NCI-H1436 treated with DMSO at 0.1 percent for 48 hours (cell line): Measurements from ENCODE around the gene NFIX.
A peak's percentile ranks its signal among the peaks of the same experiment; 100 is the strongest.

ENCODE experiments used
- DNase-seq: peaks from one replicate; lab custom pipeline; 2025; lab: John Stamatoyannopoulos, UW

Gene NFIX

DNA sequence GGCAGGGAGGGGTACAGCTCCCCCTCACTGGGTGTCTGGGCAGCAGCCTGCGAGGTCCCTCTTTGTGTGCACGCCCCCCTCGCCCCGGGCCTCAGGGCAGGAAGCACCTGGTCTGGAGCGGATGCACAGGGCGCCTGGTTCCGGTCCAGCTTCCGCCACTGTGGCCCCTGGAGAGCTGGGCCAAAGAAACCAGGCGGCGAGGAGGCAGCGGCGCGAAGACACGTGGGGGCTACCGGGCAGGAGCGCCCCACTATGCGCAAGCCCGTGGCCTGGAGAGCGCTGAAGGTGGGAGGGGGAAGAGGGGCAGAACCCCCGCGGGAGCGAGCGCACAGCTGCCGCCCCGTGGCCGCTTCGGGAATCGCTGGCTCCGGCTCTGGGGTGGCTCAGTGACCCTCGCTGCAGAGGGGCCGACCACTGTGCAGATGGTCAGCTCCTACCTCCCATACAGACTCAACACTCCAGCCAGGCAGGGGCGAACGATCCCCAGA is 109.1 kb downstream of the NFIX start:
- DNase-seq, result no peak

GRCh38 chr19:13104848-13105711 is 109.8 kb downstream of the NFIX start:
- no peak for DNase-seq

- DNase-seq, result no peak
Measured at GRCh38 chr19:13109361-13110098, 114.3 kb downstream of the NFIX start.

GRCh38 chr19:13110099-13110610 is 114.9 kb downstream of the NFIX start:
- DNase-seq, result no peak

DNA sequence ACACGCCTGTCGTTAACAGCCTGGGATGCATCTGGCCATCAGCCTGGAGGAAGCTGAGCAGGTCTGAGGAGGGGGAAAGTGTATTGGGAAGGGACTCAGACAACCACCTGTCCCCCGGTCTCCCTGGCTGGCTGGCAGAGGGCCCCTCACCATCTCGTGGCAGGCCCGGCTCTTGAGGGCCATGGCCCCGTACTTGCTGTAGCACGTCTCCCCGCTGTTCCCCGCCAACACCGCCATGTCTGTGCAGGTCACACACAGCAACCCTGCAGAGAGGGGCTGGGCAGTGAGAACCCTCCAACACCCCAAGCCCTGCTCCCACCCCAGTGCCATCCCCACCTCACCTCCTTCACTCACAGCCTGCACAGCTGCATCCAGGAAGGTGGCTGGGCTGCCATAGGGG is 117.3 kb downstream of the NFIX start:
- DNase-seq, result no peak

DNA sequence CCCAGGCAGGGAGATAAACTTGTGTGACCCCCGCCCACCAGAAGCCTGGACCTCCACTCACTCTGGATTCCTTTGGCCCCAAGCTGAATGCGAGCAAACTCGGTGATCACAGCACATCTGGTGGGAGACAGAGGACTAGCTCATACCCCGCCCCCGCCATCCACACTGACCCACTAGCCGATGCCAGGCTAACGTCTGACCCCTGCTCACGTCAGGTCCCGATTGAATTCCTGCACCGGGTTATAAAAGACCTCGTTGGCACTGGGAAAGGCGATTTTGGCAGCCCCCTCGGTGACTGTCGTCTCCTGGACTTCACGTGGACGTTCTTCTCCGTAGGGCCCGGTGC is 120.6 kb downstream of the NFIX start:
- no peak for DNase-seq

- DNase-seq, result peak; percentile 69
Measured at GRCh38 chr19:13116282-13117175, 121.3 kb downstream of the NFIX start, which contains the start of gene TRMT1. TRMT1 (minus strand) TSS chr19:13116740; CDS start chr19:13116399, 341 bp downstream.

DNA sequence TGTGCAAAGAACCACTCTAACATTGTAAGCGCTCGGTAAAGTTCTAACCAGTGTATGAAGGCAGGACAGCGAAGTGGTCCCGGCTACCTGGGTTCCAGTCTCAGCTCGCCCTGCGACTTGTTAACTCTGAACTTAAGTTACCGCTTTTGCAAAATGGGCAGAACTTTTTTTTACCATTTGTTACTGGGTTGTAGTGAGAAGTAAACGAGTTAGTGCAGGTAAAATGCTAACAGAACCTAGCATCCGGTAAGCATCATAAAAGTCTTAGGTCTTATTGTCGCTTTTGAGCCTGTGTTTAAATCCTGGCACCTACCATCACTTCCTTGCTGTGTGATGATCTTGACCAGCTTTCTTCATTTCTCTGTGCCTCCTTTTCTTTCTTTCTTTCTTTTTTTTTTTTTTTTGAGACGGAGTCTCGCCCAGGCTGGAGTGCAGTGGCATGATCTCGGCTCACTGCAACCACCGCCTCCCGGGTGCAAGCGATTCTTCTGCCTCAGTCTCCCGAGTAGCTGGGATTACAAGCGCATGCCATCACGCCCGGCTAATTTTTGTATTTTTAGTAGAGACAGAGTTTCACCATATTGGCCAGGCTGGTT is 122.0 kb downstream of the NFIX start:
- no peak for DNase-seq

DNA sequence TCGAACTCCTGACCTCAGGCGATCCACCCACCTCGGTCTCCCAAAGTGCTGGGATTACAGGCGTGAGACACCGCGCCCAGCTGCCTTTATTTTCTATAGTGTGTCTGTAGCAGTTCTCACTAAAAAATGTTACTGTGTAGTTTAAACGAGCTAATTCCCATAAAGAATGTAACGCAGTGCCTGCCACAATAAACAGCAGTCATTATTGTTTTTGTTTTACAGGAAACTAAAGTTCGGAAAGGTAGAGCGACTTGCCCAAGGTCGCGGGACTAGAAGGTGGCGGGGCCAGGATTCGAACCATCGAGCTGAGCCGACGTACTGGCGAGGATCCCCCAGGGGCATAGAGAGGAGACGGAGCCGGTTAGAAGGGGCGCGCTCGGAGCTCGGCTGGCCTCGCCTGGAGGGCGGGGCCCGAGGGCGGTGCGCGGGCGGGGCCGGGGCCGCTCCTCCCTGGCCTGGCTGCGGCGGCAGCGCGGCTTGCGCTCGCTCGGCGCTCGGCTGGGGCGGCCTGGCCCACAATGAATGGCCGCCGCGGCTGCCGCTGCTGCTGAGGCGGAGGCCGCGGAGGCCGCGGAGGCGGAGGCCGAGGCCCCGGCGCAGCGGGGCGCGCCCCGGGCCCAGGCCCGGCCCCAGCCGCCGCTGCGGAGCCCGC is 122.6 kb downstream of the NFIX start, which contains the start of gene NACC1:
NACC1 (plus strand) TSS at position 493 of the 652 bp plus-strand sequence. CDS start 16,944 bp downstream, outside the sequence.
- DNase-seq, result peak; percentile 69

- no peak for DNase-seq
Measured at GRCh38 chr19:13118424-13119193, 123.3 kb downstream of the NFIX start.

DNA sequence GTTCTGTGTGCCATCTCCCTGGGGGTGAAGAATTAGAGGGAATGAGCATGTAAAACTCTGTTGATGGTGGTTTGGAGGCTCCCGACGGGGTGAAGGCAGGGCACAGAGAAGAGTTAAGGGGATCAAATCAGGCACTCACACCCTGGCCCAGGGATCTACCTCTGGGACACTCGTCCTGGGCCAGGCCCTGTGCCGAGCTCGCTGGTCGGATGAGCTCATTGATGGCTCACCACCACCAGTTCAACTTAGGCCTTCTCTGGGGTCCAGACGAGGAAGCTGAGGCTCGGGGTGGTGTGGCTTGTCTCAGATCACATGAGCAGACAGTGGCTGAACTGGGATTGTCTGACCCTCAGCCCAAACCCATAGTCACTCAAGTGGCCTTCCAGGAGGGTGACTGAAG is 124.4 kb downstream of the NFIX start:
- DNase-seq, result no peak

DNA sequence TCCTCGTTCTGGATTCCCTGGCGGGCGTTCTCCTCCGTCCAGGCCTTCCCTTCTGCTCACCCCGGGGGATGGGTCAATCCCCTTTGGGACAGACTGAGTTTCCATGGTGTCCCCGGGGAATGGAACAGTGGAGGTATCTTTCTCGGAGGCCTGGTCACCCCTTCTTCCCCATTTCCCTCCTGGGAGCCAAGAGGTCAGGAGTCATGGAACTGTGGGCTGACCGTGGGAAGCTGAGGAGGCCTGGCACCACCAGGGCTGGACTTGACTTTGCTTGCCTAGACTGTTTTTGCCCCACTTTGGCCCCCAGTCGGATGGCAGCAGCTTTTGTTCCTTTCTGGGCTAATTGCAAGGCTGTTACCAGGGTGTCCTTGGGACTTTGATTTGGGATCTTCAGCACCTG is 124.8 kb downstream of the NFIX start:
- DNase-seq, result no peak

- DNase-seq, result no peak
Measured at GRCh38 chr19:13120817-13121216, 125.5 kb downstream of the NFIX start.

DNA sequence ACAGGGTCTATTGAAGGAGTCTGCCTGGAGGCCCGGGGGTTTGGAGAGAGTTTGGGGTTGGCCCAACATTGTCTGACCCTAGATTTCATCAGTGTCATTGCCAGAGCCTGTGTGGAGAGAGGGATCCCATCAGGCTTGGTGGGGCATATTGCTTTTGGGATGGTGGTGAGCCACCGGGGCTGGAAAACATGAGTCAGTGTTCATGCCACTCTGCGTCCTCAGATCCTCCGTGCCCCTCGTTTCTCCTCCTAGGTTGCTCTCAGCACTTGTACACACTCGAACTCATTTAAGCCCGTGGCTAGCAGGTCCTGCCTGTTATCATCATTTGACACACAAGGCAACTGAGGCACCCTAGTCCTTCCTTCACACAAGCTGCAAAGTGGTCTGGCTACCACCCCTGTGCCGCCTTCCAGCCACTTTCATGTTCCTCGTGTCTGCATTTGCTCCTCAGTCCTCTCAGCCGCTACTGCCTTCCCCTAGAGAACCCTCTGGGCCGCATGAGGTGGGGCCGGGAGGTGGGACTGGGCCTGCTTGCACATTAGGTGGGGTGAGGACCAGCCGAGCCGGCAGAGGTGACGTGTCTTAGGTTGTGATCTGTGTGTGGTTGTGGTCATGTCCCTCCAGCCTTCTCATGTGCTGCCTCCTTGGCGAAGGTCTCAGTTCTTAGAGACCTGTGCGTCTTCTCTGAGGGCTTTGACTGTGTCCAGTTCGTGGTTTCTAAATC is 126.4 kb downstream of the NFIX start:
- no peak for DNase-seq

DNA sequence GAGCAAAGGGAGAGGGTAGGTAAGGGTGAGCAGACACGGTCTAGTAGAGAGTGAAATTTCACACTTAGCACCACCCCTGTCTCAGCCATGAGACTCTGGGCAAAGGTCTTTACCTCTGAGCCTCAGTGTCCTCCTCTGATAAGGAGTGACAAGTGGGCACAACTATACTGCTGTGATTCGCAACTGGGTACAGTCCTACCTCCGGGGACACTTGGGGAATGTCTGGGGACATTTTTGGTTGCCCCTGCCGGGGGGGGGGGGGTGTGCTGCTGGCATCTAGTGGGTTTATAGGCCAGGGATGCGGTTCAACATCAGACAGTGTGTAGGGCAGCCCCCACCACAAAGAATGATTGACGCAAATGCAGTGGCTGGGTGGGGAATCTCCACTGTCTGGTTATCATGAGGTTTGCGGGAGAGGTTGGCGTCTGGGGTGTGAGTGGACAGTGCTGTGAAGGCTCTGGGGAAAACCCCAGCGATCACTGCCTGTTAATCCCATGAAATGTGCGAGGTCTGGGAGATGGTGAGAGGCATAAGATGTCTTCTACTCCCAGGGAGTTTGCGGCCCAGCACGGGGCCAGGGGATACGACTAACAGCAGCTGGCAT is 127.1 kb downstream of the NFIX start:
- no peak for DNase-seq

GRCh38 chr19:13122980-13123957 is 128.0 kb downstream of the NFIX start:
- DNase-seq, result no peak

DNA sequence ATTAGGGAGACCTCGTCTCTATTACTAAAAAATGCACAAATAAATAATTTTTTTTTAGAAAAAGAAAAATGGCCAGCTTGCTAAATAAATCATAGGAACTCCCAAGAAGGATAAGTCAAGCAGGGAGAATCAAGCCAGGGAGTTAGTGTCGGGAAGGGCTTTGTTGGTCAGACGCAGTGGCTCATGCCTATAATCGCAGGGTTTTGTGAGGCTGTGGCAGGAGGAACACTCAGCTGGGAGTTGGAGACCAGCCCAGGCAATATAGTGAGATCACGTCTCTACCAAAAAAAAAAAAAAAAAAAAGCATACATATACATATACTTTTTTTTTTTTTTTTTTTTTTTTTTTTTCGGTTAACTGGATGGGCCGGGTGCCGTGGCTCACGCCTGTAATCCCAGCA is 131.8 kb downstream of the NFIX start:
- no peak for DNase-seq
